H9 (cell line): ENCODE measurements around the gene BTN3A1. TPM values are rescaled to one million over a fixed set of nuclear protein-coding genes. Genes with fewer than 3 reads are reported as not detected.

ENCODE experiments used
- DNase-seq: peaks from one replicate; pipeline ENCODE4 v3.0.0-alpha.2; 2017
- H2AFZ ChIP-seq: one replicate; pipeline ENCODE4 v1.6.1; 2013; ENCODE audit warnings: mild to moderate bottlenecking, low read length, control low read depth, moderate library complexity
- H2AK5ac ChIP-seq: 2 replicates; pipeline ENCODE4 v1.6.1; 2013; ENCODE audit warnings: low read length, control low read depth, mixed read lengths; ENCODE audit not compliant: insufficient read length
- H2BK120ac ChIP-seq: one replicate; pipeline ENCODE4 v1.6.1; 2013; ENCODE audit warnings: low read depth, mild to moderate bottlenecking, low read length, control low read depth, inconsistent platforms; ENCODE audit not compliant: poor library complexity, severe bottlenecking
- H2BK12ac ChIP-seq: 2 replicates; pipeline ENCODE4 v1.6.1; 2013; ENCODE audit warnings: low read length, control low read depth, mixed read lengths, low read depth; ENCODE audit not compliant: insufficient read length
- H2BK15ac ChIP-seq: 2 replicates; pipeline ENCODE4 v1.6.1; 2013; ENCODE audit warnings: low read depth, low read length, control low read depth
- H2BK20ac ChIP-seq: one replicate; pipeline ENCODE4 v1.6.1; 2013; ENCODE audit warnings: low read depth, mild to moderate bottlenecking, low read length, control low read depth, inconsistent platforms; ENCODE audit not compliant: poor library complexity, severe bottlenecking
- H2BK5ac ChIP-seq: 2 replicates; pipeline ENCODE4 v1.6.1; 2013; ENCODE audit warnings: low read length, control low read depth, mixed read lengths; ENCODE audit not compliant: insufficient read length
- H3K14ac ChIP-seq: 2 replicates; pipeline ENCODE4 v1.6.1; 2013; ENCODE audit warnings: low read length, control low read depth; ENCODE audit not compliant: insufficient read depth
- H3K18ac ChIP-seq: 2 replicates; pipeline ENCODE4 v1.6.1; 2013; ENCODE audit warnings: low read depth, mild to moderate bottlenecking, mixed read lengths, low read length, control low read depth; ENCODE audit not compliant: insufficient read length
- H3K23ac ChIP-seq: 2 replicates; pipeline ENCODE4 v1.6.1; 2013; ENCODE audit warnings: low read length, control low read depth, mixed read lengths, low read depth; ENCODE audit not compliant: insufficient read length
- H3K23me2 ChIP-seq: 2 replicates; pipeline ENCODE4 v1.6.1; 2013; ENCODE audit warnings: low read depth, mild to moderate bottlenecking, mixed read lengths, low read length, control low read depth; ENCODE audit not compliant: insufficient read length, poor library complexity, severe bottlenecking
- H3K27ac ChIP-seq: 2 replicates; pipeline ENCODE4 v1.5.1; 2013; ENCODE audit warnings: low read length, control low read depth, mixed read lengths, low read depth; ENCODE audit not compliant: insufficient read length
- H3K27me3 ChIP-seq: 2 replicates; pipeline ENCODE4 v1.6.1; 2013; ENCODE audit warnings: low read length, control low read depth, inconsistent platforms; ENCODE audit not compliant: insufficient read depth
- H3K4ac ChIP-seq: 2 replicates; pipeline ENCODE4 v1.6.1; 2013; ENCODE audit warnings: low read depth, mild to moderate bottlenecking, control low read depth, inconsistent platforms, low read length, moderate library complexity
- H3K4me1 ChIP-seq: 2 replicates; pipeline ENCODE4 v1.6.1; 2013; ENCODE audit warnings: low read length, control low read depth, inconsistent platforms; ENCODE audit not compliant: insufficient read depth
- H3K4me2 ChIP-seq: 2 replicates; pipeline ENCODE4 v1.6.1; 2013; ENCODE audit warnings: low read length, control low read depth, mixed read lengths; ENCODE audit not compliant: insufficient read length, insufficient read depth
- H3K56ac ChIP-seq: 2 replicates; pipeline ENCODE4 v1.6.1; 2013; ENCODE audit warnings: low read depth, mild to moderate bottlenecking, mixed read lengths, low read length, control low read depth; ENCODE audit not compliant: insufficient read length
- H3K79me1 ChIP-seq: 2 replicates; pipeline ENCODE4 v1.6.1; 2013; ENCODE audit warnings: low read depth, mild to moderate bottlenecking, moderate library complexity, low read length, control low read depth, inconsistent platforms; ENCODE audit not compliant: insufficient read depth, poor library complexity, severe bottlenecking
- H3K79me2 ChIP-seq: 2 replicates; pipeline ENCODE4 v1.6.1; 2013; ENCODE audit warnings: low read length, control low read depth, inconsistent platforms; ENCODE audit not compliant: insufficient read depth
- H3K9ac ChIP-seq: 2 replicates; pipeline ENCODE4 v1.6.1; 2013; ENCODE audit warnings: low read length, control low read depth, mixed read lengths; ENCODE audit not compliant: insufficient read length; ENCODE audit errors: extremely low read depth
- H3K9me3 ChIP-seq: one replicate; pipeline ENCODE4 v1.6.1; 2013; ENCODE audit warnings: low read depth, low read length, inconsistent platforms; ENCODE audit not compliant: control insufficient read depth
- H3T11ph ChIP-seq: one replicate; pipeline ENCODE4 v1.6.1; 2013; ENCODE audit warnings: mild to moderate bottlenecking, low read length, control low read depth, inconsistent platforms
- H4K20me1 ChIP-seq: one replicate; pipeline ENCODE4 v1.6.1; 2013; ENCODE audit not compliant: control insufficient read depth, insufficient read length, insufficient read depth
- H4K5ac ChIP-seq: 2 replicates; pipeline ENCODE4 v1.6.1; 2013; ENCODE audit warnings: low read depth, mild to moderate bottlenecking, mixed read lengths, low read length, control low read depth; ENCODE audit not compliant: insufficient read length
- H4K8ac ChIP-seq: replicated peaks from 2 replicates; pipeline ENCODE4 v1.6.1; 2013; ENCODE audit warnings: low read length, control low read depth, mixed read lengths, low read depth; ENCODE audit not compliant: insufficient read length
- H4K91ac ChIP-seq: 2 replicates; pipeline ENCODE4 v1.6.1; 2013; ENCODE audit warnings: low read depth, mild to moderate bottlenecking, moderate library complexity, mixed read lengths, low read length, control low read depth; ENCODE audit not compliant: insufficient read length
- H3K27ac Mint-ChIP-seq, 3 experiments: 2 replicates in 2 of 3; 3 replicates in 1 of 3; pipeline ENCODE4 v1.8.0; 2020 to 2021; ENCODE audit warnings: mixed read lengths in 3 of 3, mild to moderate bottlenecking in 1 of 3, moderate library complexity in 1 of 3
- H3K27me3 Mint-ChIP-seq: 2 replicates; pipeline ENCODE4 v1.8.0; 2021; ENCODE audit warnings: low read depth, mild to moderate bottlenecking, moderate library complexity, mixed read lengths
- H3K36me3 Mint-ChIP-seq, 3 experiments: 2 replicates in 2 of 3; 3 replicates in 1 of 3; pipeline ENCODE4 v1.8.0; 2020 to 2021; ENCODE audit warnings: low read depth in 3 of 3, mixed read lengths in 3 of 3; ENCODE audit not compliant: insufficient read depth in 1 of 3
- H3K4me1 Mint-ChIP-seq, 2 experiments: 2 replicates each; pipeline ENCODE4 v1.8.0; 2020; ENCODE audit warnings: mixed read lengths in 2 of 2
- H3K4me3 Mint-ChIP-seq, 2 experiments: 2 replicates in 1 of 2; 3 replicates in 1 of 2; pipeline ENCODE4 v1.8.0; 2020 to 2021; ENCODE audit warnings: mild to moderate bottlenecking in 2 of 2, mixed read lengths in 2 of 2, moderate library complexity in 1 of 2
- H3K9me3 Mint-ChIP-seq, 2 experiments: 2 replicates in 1 of 2; 3 replicates in 1 of 2; pipeline ENCODE4 v1.8.0; 2020; ENCODE audit warnings: mild to moderate bottlenecking in 2 of 2, mixed read lengths in 2 of 2, moderate library complexity in 1 of 2
- WGBS: extraction: QIAGEN DNeasy Blood & Tissue Kit; methylation state at CpG from one replicate; pipeline ENCODE4 v1.1.7; 2013; ENCODE audit warnings: missing lambda C conversion rate, low lambda C conversion rate, mixed read lengths; ENCODE audit not compliant: insufficient read length; ENCODE audit errors: extremely low coverage; 5-methylcytosine and 5-hydroxymethylcytosine counted together
- total RNA-seq: library from RNA; stranded (reverse); gene quantifications from 2 replicates; pipeline ENCODE4 v1.2.1, GENCODE V29; 2021
- TF ChIP-seq, protein P1 (sequence below): fragments of 200-600 bp; sonication (generic); conservative IDR thresholded peaks from 3 replicates; pipeline ENCODE4 v1.8.0; 2021; ENCODE audit warnings: antibody characterized with exemption, mild to moderate bottlenecking

BTN3A1 gene
- total RNA-seq, 1 experiment from 2014 or later: 2.5 TPM

DNA sequence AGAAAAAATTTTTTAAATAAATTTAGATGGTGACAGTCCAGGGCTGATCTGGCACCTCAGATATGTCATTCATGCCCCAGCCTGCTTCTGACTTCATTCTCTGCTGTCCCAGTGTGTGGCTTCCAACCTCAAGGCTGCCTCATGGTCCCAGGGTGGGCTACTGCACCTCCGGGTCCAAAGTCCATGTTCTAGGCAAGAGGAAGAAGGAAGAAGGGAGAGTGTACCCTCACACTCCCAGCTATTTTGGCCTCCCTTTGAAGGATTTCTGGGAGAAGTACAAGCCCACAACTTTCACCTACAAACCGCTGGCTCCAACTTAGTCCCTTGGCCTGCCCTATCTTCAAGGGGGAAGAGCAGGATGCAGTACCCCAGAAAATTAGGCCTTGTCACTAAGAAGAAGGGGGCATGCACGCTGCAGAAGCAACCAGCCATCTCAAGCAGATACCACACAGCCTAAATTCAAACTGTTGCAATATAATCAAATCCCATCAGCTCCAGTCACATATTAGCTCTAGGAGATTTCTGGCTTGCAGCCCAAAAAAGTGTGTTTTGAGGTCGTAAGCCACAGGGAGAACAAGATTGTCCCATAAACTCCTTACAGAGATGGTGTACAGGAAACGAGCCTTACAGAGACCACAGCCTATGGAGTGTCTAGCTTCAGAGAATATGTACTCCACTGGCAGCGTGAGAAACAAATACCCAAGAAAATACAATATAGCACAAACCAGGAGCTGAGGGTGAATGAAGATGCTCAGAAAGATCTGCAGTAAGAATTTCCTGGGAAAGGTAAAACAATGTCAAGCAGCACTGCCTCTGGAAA, 38.0 kb upstream of the BTN3A1 start:
- peak overlapping the region; percentile 55 for H3K4me2 ChIP-seq
- Mint-ChIP-seq H3K4me3 (no peak overlapping the region), H3K36me3 (no peaks in the 10 kb centered on the region), H3K9me3 (no peaks in the 10 kb centered on the region), H3K27ac (no peak overlapping the region; a peak in 1 of 7 replicates), H3K4me1 (no peaks in the 10 kb centered on the region), H3K27me3 (no peaks in the 10 kb centered on the region)
- no peak overlapping the region for H4K91ac ChIP-seq
- no peak overlapping the region for H3K23ac ChIP-seq
- no peak overlapping the region for H2BK20ac ChIP-seq
- no peaks in the 10 kb centered on the region for H3K9me3 ChIP-seq
- no CpG with 5 or more reads among the region's 6 CpGs for WGBS
- H2AK5ac ChIP-seq: no peak overlapping the region
- H3K18ac ChIP-seq: no peak overlapping the region
- H3K23me2 ChIP-seq: no peaks in the 10 kb centered on the region
- no peak overlapping the region for H2BK12ac ChIP-seq
- H2BK5ac ChIP-seq: no peak overlapping the region
- no peaks in the 10 kb centered on the region for H3K79me2 ChIP-seq
- H4K5ac ChIP-seq: peak overlapping the region; percentile 66
- no peak overlapping the region for H3K56ac ChIP-seq
- no peaks in the 10 kb centered on the region for H3K27me3 ChIP-seq
- H2BK15ac ChIP-seq: no peak overlapping the region
- no peaks in the 10 kb centered on the region for H3K4me1 ChIP-seq
- H3K14ac ChIP-seq: no peak overlapping the region
- DNase-seq: no peak
- TF ChIP-seq, protein P1, sequence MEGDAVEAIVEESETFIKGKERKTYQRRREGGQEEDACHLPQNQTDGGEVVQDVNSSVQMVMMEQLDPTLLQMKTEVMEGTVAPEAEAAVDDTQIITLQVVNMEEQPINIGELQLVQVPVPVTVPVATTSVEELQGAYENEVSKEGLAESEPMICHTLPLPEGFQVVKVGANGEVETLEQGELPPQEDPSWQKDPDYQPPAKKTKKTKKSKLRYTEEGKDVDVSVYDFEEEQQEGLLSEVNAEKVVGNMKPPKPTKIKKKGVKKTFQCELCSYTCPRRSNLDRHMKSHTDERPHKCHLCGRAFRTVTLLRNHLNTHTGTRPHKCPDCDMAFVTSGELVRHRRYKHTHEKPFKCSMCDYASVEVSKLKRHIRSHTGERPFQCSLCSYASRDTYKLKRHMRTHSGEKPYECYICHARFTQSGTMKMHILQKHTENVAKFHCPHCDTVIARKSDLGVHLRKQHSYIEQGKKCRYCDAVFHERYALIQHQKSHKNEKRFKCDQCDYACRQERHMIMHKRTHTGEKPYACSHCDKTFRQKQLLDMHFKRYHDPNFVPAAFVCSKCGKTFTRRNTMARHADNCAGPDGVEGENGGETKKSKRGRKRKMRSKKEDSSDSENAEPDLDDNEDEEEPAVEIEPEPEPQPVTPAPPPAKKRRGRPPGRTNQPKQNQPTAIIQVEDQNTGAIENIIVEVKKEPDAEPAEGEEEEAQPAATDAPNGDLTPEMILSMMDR: no peak
- no peak overlapping the region for H4K8ac ChIP-seq
- no peak overlapping the region for H3T11ph ChIP-seq
- no peak overlapping the region for H3K4ac ChIP-seq
- no peak overlapping the region for H2AFZ ChIP-seq
- no peaks in the 10 kb centered on the region for H3K79me1 ChIP-seq
- H2BK120ac ChIP-seq: no peak overlapping the region
- H3K9ac ChIP-seq: no peak overlapping the region
- H4K20me1 ChIP-seq: no peaks in the 10 kb centered on the region
- H3K27ac ChIP-seq: no peak overlapping the region
